ENCODE results near the gene RALGPS1. TPM values are rescaled to one million over a fixed set of nuclear protein-coding genes. Genes with fewer than 3 reads are reported as not detected.

The RALGPS1 gene
- total RNA-seq, 1 donor from 2014 or later, result 30.7 TPM

- H3K9me3 ChIP-seq (ENCODE audit: low read depth), result no peaks in the 10 kb centered on the region
- no peaks in the 10 kb centered on the region for H3K27me3 ChIP-seq
- H2AFZ ChIP-seq (replicated peaks), result no peak overlapping the region
- no peaks in the 10 kb centered on the region for H4K20me1 ChIP-seq (ENCODE audit: low read depth)
- H3K4me3 Mint-ChIP-seq, result no peak overlapping the region
- no peak overlapping the region for H3K9ac ChIP-seq
- no peak overlapping the region for H3K27ac Mint-ChIP-seq
- H3K27ac ChIP-seq, result no peak overlapping the region
- H3K36me3 ChIP-seq, result no peaks in the 10 kb centered on the region
- no peaks in the 10 kb centered on the region for H3K79me2 ChIP-seq (ENCODE audit: low read depth)
- H3K4me2 ChIP-seq, result no peak overlapping the region
- TF ChIP-seq, protein P1, sequence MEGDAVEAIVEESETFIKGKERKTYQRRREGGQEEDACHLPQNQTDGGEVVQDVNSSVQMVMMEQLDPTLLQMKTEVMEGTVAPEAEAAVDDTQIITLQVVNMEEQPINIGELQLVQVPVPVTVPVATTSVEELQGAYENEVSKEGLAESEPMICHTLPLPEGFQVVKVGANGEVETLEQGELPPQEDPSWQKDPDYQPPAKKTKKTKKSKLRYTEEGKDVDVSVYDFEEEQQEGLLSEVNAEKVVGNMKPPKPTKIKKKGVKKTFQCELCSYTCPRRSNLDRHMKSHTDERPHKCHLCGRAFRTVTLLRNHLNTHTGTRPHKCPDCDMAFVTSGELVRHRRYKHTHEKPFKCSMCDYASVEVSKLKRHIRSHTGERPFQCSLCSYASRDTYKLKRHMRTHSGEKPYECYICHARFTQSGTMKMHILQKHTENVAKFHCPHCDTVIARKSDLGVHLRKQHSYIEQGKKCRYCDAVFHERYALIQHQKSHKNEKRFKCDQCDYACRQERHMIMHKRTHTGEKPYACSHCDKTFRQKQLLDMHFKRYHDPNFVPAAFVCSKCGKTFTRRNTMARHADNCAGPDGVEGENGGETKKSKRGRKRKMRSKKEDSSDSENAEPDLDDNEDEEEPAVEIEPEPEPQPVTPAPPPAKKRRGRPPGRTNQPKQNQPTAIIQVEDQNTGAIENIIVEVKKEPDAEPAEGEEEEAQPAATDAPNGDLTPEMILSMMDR (IDR thresholded peaks at IDR 0.05), result no peak
- TF ChIP-seq EZH2phosphoT487 (IDR thresholded peaks at IDR 0.05) (no peak), EZH2 (IDR thresholded peaks at IDR 0.05) (no peak)
- no peaks in the 10 kb centered on the region for H3K36me3 Mint-ChIP-seq
- no peaks in the 10 kb centered on the region for H3K4me1 ChIP-seq
- H3K27me3 Mint-ChIP-seq (ENCODE audit: insufficient read depth, low read depth), result peaks cover 1% of the 10 kb centered on the region
- DNase-seq (ENCODE audit: low spot score), result no peak
- H3K9me3 Mint-ChIP-seq, result peaks cover 8% of the 10 kb centered on the region
- no peak overlapping the region for H3K4me3 ChIP-seq
- H3F3A ChIP-seq (ENCODE audit: low read depth), result no peaks in the 10 kb centered on the region
- H3K4me1 Mint-ChIP-seq, result peaks cover 3% of the 10 kb centered on the region
Measured at GRCh38 chr9:126904586-126904985, 10.0 kb upstream of the RALGPS1 start.

GRCh38 chr9:126906091-126906490 lies 8.5 kb upstream of the RALGPS1 start:
- no peak overlapping the region for H2AFZ ChIP-seq (replicated peaks)
- Mint-ChIP-seq H3K4me1 (peaks cover 3% of the 10 kb centered on the region), H3K27me3 (ENCODE audit: insufficient read depth, low read depth) (peaks cover under 1% of the 10 kb centered on the region), H3K36me3 (no peaks in the 10 kb centered on the region), H3K27ac (no peak overlapping the region), H3K9me3 (peaks cover 5% of the 10 kb centered on the region), H3K4me3 (no peak overlapping the region)
- H3K9ac ChIP-seq, result no peak overlapping the region
- H3K27ac ChIP-seq, result no peak overlapping the region
- no peaks in the 10 kb centered on the region for H3K79me2 ChIP-seq (ENCODE audit: low read depth)
- H3K4me2 ChIP-seq, result no peak overlapping the region
- H3K4me3 ChIP-seq, result no peak overlapping the region
- H3K9me3 ChIP-seq (ENCODE audit: low read depth), result no peaks in the 10 kb centered on the region
- H4K20me1 ChIP-seq (ENCODE audit: low read depth), result no peaks in the 10 kb centered on the region
- TF ChIP-seq EZH2phosphoT487 (IDR thresholded peaks at IDR 0.05) (no peak), EZH2 (IDR thresholded peaks at IDR 0.05) (no peak)
- TF ChIP-seq, protein P1 (IDR thresholded peaks at IDR 0.05), result no peak
- H3K36me3 ChIP-seq, result no peaks in the 10 kb centered on the region
- H3F3A ChIP-seq (ENCODE audit: low read depth), result no peaks in the 10 kb centered on the region
- peaks cover under 1% of the 10 kb centered on the region for H3K27me3 ChIP-seq
- H3K4me1 ChIP-seq, result no peaks in the 10 kb centered on the region
- DNase-seq (ENCODE audit: low spot score), result no peak

- Histone ChIP-seq H3K27ac (no peak overlapping the region), H3K36me3 (no peaks in the 10 kb centered on the region), H4K20me1 (ENCODE audit: low read depth) (no peaks in the 10 kb centered on the region), H3K79me2 (ENCODE audit: low read depth) (no peaks in the 10 kb centered on the region), H3F3A (ENCODE audit: low read depth) (no peaks in the 10 kb centered on the region), H3K27me3 (peaks cover 11% of the 10 kb centered on the region), H3K4me2 (no peak overlapping the region), H2AFZ (replicated peaks) (no peak overlapping the region), H3K9ac (no peak overlapping the region), H3K4me3 (no peak overlapping the region), H3K9me3 (ENCODE audit: low read depth) (no peaks in the 10 kb centered on the region), H3K4me1 (no peaks in the 10 kb centered on the region)
- H3K4me1 Mint-ChIP-seq, result peaks cover 3% of the 10 kb centered on the region
- TF ChIP-seq, protein P1 (IDR thresholded peaks at IDR 0.05), result no peak
- TF ChIP-seq EZH2phosphoT487 (IDR thresholded peaks at IDR 0.05) (no peak), EZH2 (IDR thresholded peaks at IDR 0.05) (no peak)
- no peaks in the 10 kb centered on the region for H3K36me3 Mint-ChIP-seq
- H3K4me3 Mint-ChIP-seq, result no peak overlapping the region
- DNase-seq (ENCODE audit: low spot score), result no peak
- H3K9me3 Mint-ChIP-seq, result no peaks in the 10 kb centered on the region
- peaks cover 2% of the 10 kb centered on the region for H3K27me3 Mint-ChIP-seq (ENCODE audit: insufficient read depth, low read depth)
- no peak overlapping the region for H3K27ac Mint-ChIP-seq
Measured at GRCh38 chr9:126907058-126907457, 7.5 kb upstream of the RALGPS1 start.
